ENCODE data around the gene MISFA.
A peak's percentile ranks its signal among the peaks of the same experiment; 100 is the strongest.
"Not testable (repeated sequence)": the region's sequence is repeated elsewhere in the genome, so short reads cannot be mapped to it uniquely, and the experiment has no call there.

MISFA gene

DNA sequence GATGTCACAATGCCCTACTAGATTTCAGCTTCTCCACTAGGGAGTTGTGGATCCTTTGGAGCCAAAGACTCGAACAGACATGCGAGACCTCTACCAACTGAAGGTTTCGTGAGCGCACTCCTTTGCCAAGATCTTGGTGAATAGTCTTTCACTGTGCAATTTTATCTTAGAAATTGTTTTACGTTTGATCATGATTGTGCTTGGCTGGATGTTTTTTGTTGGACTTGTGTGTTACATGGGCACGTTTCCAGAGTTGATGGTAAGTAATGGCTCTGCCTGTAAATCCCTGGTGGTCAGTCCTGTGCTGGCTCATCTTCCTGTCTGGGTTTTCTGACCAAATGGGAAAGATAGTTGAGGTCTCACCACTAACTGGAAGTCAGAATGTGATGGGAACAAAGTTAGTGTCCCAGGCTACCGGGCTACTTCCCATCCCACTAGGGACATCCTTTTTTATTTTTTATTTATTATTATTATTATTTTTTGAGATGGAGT is at the start of gene MISFA:
Gene MISFA (plus strand): TSS at position 51 of the 492 bp plus-strand sequence. CDS start 140 bp downstream, at position 191.
- DNase-seq = no peak

DNA sequence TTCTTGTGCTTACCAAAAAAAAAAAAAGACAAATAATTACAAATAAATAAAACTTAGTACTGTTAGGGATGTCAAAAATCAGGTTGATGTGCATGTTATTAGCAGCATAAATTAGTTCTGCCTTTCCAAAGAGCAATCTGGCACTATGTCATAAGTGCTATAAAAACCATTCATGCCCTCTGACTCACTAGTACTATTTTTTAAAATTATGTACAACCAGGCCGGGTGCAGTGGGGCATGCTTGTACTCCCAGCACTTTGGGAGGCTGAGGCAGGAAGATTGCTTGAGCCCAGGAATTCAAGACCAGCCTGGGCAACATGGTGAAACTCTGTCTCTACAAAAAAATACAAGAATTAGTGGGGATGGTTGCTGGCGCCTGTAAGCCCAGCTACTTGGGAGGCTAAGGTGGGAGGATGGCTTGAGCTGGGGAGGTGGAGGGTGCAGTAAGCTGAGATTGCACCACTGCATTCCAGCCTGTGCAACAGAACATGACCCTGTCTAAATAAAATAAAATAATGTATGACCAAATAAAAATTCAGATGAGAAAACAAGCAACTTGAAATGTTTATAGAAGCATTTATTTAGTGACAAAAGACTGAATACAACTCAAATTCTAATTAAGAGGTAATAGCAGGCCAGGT is 36.4 kb upstream of the MISFA start:
- DNase-seq = no peak

GRCh38 chr11:18564149-18564548 is 35.4 kb upstream of the MISFA start:
- no peak for DNase-seq

DNA sequence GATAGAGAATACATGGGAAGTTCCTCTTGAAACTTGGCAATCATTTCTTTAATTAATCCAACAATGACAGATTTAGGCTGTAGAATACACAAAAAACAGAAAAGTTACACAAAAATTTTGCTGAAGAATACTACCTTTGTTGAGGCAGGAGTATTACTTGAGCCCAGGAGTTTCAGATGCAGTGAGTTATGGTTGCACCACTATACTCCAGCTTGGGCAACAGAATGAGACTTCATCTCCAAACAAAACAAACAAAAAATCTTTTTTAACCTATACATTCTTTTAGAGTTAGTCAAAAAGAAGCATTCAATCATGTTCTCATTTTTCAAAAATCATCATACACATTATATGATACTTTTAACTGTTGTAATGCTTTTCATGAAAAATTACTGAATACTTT is 33.2 kb upstream of the MISFA start:
- DNase-seq = no peak

- DNase-seq = no peak
Measured at GRCh38 chr11:18567081-18567480, 32.5 kb upstream of the MISFA start.

- DNase-seq = no peak
Measured at GRCh38 chr11:18575361-18575760, 24.2 kb upstream of the MISFA start.

DNA sequence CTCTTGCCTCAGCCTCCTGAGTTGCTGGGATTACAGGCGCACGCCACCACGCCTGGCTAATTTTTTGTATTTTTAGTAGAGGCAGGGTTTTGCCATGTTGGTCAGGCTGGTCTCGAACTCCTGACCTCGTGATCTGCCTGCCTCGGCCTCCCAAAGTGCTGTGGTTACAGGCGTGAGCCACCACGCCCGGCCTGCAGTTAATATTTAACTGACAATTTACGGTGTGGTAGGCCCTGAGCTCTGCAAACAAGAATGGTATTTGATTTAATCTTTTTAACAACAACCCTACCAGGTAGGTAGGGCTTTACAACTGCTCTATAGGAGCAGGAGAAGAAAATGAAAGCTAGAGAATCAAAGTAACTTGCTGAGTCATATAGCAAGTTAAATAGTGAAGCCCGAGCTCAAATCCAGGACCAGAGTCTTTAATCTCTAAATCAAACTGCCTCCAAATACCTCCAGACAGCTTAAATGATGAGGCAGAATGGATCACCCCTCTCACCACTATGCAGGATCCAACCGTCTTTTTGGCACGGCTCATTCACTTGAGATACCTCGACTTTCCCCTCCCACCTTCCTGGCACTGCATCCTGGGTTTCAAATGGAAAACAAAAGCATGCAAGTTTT is 20.5 kb upstream of the MISFA start:
- DNase-seq = no peak

- DNase-seq = no peak
Measured at GRCh38 chr11:18580113-18580766, 19.3 kb upstream of the MISFA start.

GRCh38 chr11:18581825-18582224 is 17.8 kb upstream of the MISFA start:
- no peak for DNase-seq

DNA sequence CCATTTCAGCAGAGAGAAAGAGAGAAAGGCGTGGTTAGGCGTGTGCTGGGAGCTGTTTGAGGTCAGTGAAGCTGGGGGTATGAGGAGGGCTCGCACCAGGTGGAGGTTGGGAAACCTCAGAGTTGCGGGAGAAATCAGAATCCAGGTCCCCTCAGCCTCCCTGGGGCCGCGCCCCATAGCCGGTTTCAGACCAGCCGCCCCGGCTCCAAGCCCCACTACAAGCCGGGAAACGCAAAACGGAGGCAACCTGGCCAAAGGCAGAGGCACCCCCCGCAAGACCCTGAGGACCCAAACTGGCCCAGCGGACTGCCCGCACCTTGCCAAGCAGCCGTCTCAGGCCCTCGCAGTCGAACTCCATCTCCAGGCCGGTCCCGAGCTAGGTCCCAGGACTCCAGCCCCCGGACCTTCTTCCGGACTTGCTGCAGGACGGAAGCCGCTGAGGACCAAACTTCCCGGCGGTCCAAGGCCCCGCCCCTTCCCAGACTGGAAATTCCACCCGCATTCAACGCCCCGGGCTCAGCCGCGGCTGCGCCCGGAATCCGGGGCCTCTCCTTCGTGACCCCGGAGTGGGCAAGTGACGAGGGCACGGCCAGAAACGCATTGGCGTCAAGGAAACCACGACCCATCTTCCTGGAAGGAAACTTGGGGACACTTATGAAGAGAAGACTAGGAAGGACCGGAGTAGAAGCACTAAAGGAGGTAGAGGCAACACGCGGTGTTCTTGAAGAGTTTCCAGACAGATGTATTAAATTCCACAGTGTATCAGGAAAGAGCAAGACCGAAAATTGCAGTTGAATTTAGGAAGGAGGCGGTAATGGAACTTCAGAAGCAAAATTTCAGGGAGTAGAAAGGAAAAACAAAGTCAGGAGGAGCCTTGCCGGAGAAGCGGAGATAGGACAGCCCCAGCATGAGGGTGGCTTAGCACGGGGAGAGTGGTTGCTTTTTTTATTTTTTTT is 11.0 kb upstream of the MISFA start, which contains the start of gene UEVLD:
Gene UEVLD (minus strand): TSS at position 438 of the 956 bp plus-strand sequence. CDS start 80 bp downstream, at position 358.
- no peak for DNase-seq

- no peak for DNase-seq
Measured at GRCh38 chr11:18590571-18590970, 9.0 kb upstream of the MISFA start.

- DNase-seq = not testable (repeated sequence)
Measured at GRCh38 chr11:18594088-18594487, 5.5 kb upstream of the MISFA start.

DNA sequence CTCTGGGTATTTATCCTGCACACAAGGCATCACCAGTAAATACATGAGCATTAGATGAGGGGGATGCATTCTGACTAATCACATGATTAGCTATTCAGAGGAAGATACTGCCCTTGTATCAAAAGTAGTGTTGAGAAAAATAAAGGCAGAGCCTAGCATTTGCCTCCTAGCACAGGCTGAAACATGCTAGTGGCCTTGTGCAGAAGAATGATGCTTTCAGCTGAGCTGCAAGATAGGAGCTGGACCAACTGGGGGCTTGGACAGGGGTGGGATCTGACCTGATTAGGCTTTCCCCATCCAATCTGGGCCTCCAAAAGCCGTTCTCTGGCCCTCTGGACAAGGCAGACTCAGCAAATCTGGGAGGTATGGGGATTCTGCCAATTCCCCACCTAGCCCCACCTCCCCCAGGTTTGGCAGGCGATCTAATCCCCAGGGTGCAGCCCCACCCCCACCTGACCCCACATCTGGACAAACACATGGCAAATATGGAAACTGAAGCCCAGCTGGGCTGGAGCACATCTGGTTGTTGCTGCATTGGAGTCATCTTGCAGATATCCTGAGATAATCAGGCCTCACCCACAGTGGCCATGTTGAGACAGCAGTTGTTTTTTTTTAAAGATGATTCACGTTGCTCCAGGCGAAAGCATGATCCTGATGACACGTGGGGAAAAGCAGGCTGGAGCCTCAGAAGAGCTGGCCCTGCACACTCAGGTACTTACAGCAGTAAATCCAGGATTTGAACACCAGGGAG is 4.4 kb upstream of the MISFA start:
- DNase-seq = no peak

GRCh38 chr11:18600915-18601569 is 1.5 kb downstream of the MISFA start:
- DNase-seq = no peak

GRCh38 chr11:18608376-18608775 is 8.8 kb downstream of the MISFA start:
- peak; percentile 7 for DNase-seq

GRCh38 chr11:18611196-18611595 is 11.6 kb downstream of the MISFA start:
- no peak for DNase-seq

DNA sequence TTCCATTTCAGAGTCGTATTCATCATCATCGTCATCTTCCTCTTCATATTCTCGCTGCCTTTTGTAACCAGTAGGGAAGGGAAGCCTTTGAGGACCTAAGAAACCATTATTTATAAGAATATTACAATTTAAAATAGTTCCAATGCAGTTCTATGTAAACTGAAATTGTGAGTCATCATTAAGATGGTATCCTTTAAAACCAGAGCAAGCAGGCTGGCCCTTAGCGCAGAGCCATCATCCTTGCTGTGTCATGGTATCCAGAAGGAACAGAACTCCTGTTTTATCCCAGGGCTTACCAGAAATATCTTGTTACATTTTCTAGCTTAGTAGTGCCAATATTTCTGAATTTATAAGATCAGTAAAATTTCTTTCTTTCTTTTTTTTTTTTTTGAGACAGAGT is 12.8 kb downstream of the MISFA start:
- DNase-seq = no peak

GRCh38 chr11:18614667-18615066 is 15.1 kb downstream of the MISFA start:
- no peak for DNase-seq

GRCh38 chr11:18615628-18616392 is 16.2 kb downstream of the MISFA start:
- no peak for DNase-seq

DNA sequence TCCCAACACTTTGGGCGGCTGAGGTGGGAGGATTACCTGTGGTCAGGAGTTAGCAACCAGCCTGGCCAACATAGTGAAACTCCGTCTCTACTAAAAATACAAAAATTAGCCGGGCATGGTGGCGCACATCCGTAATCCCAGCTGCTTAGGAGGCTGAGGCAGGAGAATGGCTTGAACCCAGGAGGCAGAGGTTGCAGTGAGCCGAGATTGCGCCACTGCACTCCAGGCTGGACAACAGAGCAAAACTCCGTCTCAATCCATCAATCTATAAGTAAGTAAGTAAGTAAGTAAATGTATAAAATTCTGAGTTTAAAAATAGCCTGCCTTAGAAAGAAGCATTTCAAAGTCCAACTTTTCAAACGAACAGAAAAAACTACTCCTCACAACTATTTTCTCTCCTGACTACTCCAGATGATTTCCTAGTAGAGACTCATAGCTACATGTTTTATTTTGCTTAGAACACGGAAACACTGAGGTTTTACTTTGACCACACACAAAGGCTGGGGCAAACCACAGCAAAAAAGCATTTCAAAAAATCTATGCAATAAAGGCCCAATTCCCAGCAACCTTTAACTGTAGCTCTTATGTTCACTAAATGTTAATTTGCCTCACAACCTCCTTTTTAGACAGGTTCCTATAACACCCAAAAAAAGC is 18.2 kb downstream of the MISFA start:
- DNase-seq = no peak

All from NCI-H2029 treated with DMSO at 0.1 percent for 48 hours (cell line).